GM18507 (cell line): ENCODE results near the gene C22orf39.

Experiments used
- DNase-seq: peaks from one replicate; pipeline ENCODE4 v3.0.0; 2011; ENCODE audit warnings: low read depth; ENCODE audit not compliant: insufficient read length; ENCODE audit errors: extremely low spot score
- FAIRE-seq: peaks from 2 replicates; lab custom pipeline; 2011; peaks lifted over from hg19 to GRCh38; lab: Jason Lieb, UNC

Gene C22orf39

GRCh38 chr22:19478045-19478900 is 30.8 kb upstream of the C22orf39 start:
- DNase-seq, result no peak
- peak; percentile 39 for FAIRE-seq

DNA sequence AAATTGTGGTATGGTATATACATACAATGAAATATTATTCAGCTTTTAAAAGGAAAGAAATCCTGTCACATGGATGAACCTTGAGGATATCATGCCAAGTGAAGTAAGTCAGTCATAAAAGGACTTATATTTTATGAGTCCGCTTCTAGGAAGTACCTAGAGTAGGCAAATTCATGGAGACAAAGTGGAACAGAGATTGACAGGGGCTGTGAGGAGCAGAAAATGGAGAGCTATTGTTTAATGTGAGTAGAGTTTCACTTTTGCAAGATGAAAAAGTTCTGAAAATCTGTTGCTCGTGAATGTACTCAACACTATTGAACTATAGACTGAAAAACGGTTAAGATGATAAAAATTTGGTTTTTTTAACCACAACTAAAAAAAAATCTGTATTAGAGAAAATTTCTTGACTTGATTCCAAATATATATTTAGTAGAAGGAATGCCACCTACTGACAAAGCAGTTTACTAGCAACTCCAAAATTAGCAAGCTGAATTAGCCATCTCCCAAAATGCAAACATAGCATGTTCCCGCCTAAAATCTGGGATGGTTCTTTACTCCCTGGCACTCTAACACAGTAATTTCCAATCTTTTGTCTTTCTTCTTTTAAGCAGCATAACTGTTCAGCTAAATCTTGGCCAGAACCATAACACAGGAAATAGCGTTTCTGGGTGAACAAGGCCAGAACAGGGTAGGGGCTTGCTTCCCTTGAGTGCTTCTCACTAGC is 30.0 kb upstream of the C22orf39 start:
- DNase-seq (no peak), FAIRE-seq (peak; percentile 41)

- no peak for FAIRE-seq
- no peak for DNase-seq
Observed at GRCh38 chr22:19476023-19476422, 28.5 kb upstream of the C22orf39 start.

GRCh38 chr22:19473578-19473977 is 26.1 kb upstream of the C22orf39 start:
- FAIRE-seq, result no peak
- DNase-seq, result no peak

DNA sequence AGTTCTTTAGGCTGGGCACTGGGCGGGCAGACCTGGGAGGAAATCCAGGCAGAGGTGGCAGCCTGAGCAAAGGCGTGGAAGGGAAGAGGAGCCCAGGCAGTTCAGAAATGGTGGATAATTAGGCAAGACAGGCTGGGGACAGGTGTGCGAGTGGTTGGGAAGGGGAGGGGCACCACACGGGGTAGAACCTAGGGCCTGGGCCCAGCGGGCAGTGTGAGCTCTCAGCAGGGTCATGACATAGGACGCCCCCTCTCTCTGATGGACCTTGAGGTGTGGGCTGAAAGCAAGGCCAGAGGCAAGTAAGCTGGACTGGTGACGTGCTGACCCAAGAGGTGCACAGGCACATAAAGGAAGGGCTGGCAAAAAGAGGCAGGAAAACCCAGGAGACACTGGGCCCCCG is 24.7 kb upstream of the C22orf39 start:
- FAIRE-seq, result no peak
- DNase-seq, result no peak

GRCh38 chr22:19471572-19471971 is 24.1 kb upstream of the C22orf39 start:
- FAIRE-seq (no peak), DNase-seq (no peak)

- DNase-seq (no peak), FAIRE-seq (no peak)
Observed at GRCh38 chr22:19470010-19470409, 22.5 kb upstream of the C22orf39 start.

GRCh38 chr22:19469421-19469820 is 21.9 kb upstream of the C22orf39 start:
- FAIRE-seq (no peak), DNase-seq (no peak)

DNA sequence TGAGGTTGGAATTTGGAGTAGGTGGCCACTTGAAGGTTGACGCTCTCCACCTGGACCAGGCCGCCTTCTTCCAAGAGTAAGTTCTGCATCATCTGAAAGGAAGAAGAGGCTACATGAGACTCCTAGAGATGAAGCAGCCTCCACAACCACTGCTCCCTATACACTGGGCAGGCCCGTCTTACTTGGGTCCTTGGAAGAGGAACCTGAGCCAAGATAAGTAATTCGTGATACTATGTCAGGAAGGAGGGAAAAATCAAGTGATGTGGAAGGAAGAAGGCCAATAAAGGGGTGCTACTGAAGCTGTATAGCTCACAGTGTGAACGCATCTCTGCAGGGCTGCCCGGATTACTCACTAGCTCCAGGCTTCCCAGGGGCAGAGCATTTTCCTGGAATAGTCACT is 20.4 kb upstream of the C22orf39 start:
- FAIRE-seq (no peak), DNase-seq (no peak)

- FAIRE-seq (no peak), DNase-seq (no peak)
Observed at GRCh38 chr22:19466848-19467752, 19.6 kb upstream of the C22orf39 start.

DNA sequence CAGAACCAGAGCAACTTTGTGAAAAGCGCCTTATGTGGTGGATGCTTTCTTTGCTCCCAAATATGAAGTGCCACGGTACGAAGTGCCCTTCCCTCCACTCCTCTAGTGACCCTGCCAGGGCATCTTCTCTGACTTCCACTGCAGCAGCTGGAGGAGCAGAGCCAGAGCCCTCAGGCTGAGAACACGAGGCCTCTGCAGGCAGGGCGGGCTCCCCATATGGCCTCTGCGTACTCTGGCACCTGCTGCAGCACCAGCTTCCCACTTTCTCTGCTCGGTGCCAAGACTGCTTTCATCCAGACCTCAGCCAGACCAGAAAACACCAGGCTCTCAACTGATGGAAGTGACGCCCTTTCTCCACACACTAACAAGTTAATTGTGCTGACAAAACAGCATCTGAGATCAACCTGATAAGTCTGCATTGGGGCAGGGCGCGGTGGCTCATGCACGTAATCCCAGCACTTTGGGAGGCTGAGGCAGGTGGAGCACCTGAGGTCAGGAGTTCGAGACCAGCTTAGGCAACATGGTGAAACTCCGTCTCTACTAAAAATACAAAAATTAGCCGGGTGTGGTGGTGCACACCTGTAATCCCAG is 18.7 kb upstream of the C22orf39 start:
- no peak for FAIRE-seq
- no peak for DNase-seq

DNA sequence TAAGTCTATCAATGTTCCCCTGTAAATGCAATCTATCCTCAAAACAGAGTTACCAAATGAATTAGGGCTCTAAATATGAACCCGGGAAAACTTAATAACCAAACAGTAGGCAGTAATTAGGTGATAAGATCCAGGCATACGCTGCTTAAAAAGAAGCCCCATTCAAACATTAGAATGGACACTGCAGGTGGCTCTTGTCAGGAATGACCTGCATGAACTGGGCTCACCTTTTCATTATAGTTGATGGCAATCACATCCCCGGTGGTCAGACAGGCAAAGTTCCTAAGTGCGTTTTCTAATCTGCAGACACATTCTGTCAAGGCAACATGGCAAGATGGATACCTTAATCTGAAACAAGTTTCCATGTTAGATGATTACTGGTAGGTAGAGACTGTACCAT is 17.5 kb upstream of the C22orf39 start:
- DNase-seq (no peak), FAIRE-seq (no peak)

GRCh38 chr22:19464546-19464945 is 17.0 kb upstream of the C22orf39 start:
- DNase-seq (no peak), FAIRE-seq (no peak)

DNA sequence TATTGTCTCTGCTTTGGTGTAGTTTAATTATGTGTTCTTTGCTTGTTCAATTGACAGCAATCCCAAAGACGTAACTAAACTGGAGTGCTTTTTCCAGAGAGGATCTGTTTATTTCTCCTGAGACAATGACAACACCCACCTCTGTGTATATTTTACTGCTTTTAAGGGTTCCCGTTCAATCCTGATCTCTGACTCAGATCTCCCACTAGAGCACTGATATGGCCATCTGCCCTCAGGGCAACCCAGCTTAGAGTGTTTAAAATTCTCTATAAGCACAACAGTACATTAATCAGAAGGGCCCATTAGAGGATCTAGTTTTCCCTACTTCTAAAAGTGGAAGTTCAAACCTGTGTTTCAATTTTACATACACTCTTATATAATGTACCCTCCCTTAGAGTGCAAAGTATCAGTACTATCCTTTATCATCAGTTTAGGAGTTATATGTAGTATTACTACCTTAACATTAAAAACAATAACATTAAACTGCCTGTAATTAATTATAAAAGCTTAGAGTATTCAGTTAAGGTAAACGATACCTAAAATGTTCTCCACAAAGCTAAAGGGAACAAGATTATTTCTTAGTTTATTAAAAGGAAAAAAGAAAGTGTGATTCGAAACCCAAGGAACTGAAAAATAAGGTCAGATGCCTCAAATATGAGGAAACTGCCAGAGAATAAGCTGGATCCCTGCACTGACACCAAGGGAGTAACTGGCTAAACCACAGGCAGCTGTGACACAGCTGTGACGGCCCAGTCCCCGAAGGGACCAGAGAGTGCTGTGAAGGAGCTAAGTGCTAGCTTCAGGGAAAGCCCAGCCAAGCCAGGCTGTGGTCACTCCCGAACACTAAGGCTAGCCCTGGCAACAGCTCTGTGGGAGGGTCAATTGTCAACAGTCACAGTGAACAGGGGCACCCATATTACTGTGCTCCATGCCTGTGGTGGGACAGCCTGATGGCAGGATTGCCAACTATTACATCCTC is 16.3 kb upstream of the C22orf39 start:
- no peak for DNase-seq
- no peak for FAIRE-seq

DNA sequence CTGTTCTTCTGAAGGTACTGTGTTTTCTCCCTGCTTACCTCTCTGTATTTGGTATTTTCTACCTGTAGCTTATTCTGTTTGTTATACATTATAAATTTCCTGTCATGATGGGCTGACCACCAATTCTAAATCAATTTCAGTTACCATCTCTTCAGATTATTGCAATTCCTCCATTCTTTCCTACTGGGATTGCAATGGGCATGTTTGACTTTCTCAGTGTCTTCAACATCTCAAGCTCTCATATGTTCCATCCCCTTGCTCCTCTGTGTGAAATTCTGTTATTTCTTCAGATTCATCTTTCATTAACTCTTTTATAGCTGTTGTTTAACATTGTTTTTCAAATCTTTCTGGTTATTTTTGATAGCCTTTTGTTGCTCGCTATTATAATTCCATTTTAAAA is 15.5 kb upstream of the C22orf39 start:
- no peak for DNase-seq
- no peak for FAIRE-seq

GRCh38 chr22:19461506-19461905 is 14.0 kb upstream of the C22orf39 start:
- no peak for FAIRE-seq
- DNase-seq, result no peak

GRCh38 chr22:19460036-19460435 is 12.5 kb upstream of the C22orf39 start:
- no peak for DNase-seq

GRCh38 chr22:19457828-19458428 is 10.4 kb upstream of the C22orf39 start:
- DNase-seq (no peak), FAIRE-seq (no peak)

More at GRCh38 chr22:19460036-19460435, 12.5 kb upstream of the C22orf39 start:
- no peak for FAIRE-seq
